ENCODE results near the gene STAT5B. TPM values are rescaled to one million over a fixed set of nuclear protein-coding genes. Genes with fewer than 3 reads are reported as not detected.

Gene STAT5B
- total RNA-seq, 1 experiment from 2014 or later = 42.9 TPM

DNA sequence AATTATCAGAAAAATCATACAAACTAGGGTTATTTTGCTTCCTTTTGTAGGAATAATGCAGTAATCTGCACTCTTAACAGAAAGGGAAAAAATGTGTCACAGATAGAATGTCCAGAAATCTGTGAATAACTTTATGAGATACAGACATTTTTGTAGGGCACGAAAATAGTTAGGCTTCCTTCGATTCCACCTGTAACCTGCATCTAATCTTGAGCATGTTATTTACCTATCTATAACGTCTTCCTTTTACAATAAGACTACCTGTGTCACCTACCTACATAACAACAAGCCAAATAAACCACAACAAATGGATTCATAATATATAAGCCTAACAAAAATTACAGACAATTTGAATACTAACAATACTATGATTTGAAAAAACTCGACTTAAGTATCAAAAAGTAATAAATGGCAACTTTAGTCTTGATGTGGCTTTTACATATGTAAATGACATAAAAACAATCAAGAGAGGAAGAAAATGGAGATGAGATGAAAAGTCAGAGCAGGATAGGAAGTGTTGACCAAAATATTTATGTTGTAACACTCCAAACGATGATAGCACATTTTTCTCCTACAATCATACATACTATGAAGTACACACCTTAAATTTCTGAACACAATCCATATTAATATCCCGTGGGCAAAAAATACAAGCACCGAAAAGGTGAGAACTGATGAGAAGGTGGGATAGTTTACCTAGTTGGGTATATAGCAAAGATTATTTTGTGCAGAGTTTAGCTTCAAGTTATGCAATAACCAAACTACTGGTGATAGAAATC lies 2.5 kb downstream of the STAT5B start:
- Histone ChIP-seq H2BK20ac (ENCODE audit: low read depth, low read length, poor library complexity, severe bottlenecking) (no peak overlapping the region), H3K23ac (ENCODE audit: insufficient read length, low read depth, low read length) (no peak overlapping the region), H4K5ac (ENCODE audit: insufficient read length, low read depth, low read length) (no peak overlapping the region), H3K4me2 (ENCODE audit: insufficient read depth, insufficient read length, low read length) (no peak overlapping the region), H4K20me1 (ENCODE audit: control insufficient read depth, insufficient read depth, insufficient read length) (no peaks in the 10 kb centered on the region), H3K18ac (ENCODE audit: insufficient read length, low read depth, low read length) (no peak overlapping the region), H2AFZ (ENCODE audit: low read length) (no peak overlapping the region), H3K9me3 (ENCODE audit: control insufficient read depth, low read depth, low read length) (no peaks in the 10 kb centered on the region), H3K56ac (ENCODE audit: insufficient read length, low read depth, low read length) (no peak overlapping the region), H3K79me2 (ENCODE audit: insufficient read depth, low read length) (peaks cover 4% of the 10 kb centered on the region; the same call in 1 of the 2 replicates), H2BK15ac (ENCODE audit: low read depth, low read length) (no peak overlapping the region), H3K79me1 (ENCODE audit: insufficient read depth, low read depth, low read length, poor library complexity, severe bottlenecking) (peaks cover 3% of the 10 kb centered on the region), H4K91ac (ENCODE audit: insufficient read length, low read depth, low read length) (no peak overlapping the region), H3K23me2 (ENCODE audit: insufficient read length, low read depth, low read length, poor library complexity, severe bottlenecking) (peaks cover 12% of the 10 kb centered on the region), H3K27ac (ENCODE audit: insufficient read length, low read depth, low read length) (no peak overlapping the region), H2BK12ac (ENCODE audit: insufficient read length, low read depth, low read length) (no peak overlapping the region), H4K8ac (replicated peaks; ENCODE audit: insufficient read length, low read depth, low read length) (no peak overlapping the region), H3K9ac (ENCODE audit: extremely low read depth, insufficient read length, low read length) (no peak overlapping the region), H2BK120ac (ENCODE audit: low read depth, low read length, poor library complexity, severe bottlenecking) (no peak overlapping the region), H3T11ph (ENCODE audit: low read length) (no peak overlapping the region), H2BK5ac (ENCODE audit: insufficient read length, low read length) (no peak overlapping the region), H3K14ac (ENCODE audit: insufficient read depth, low read length) (no peak overlapping the region), H3K4ac (ENCODE audit: low read depth, low read length) (no peak overlapping the region), H3K4me1 (ENCODE audit: insufficient read depth, low read length) (peaks cover 9% of the 10 kb centered on the region), H3K27me3 (ENCODE audit: insufficient read depth, low read length) (no peaks in the 10 kb centered on the region), H2AK5ac (ENCODE audit: insufficient read length, low read length) (no peak overlapping the region)
- WGBS (ENCODE audit: extremely low coverage, insufficient read length, low lambda C conversion rate) = no CpG with 5 or more reads among the region's 7 CpGs
- Mint-ChIP-seq H3K27me3 (ENCODE audit: low read depth) (peaks cover 4% of the 10 kb centered on the region), H3K4me3 (peak overlapping the region; percentile 9 to 34; a peak in 4 of 5 replicates), H3K36me3 (ENCODE audit: insufficient read depth in 1 of 3, low read depth in 3 of 3) (no peaks in the 10 kb centered on the region; a peak in 2 of 7 replicates), H3K9me3 (no peaks in the 10 kb centered on the region; a peak in 1 of 5 replicates), H3K27ac (no peak overlapping the region), H3K4me1 (peaks cover 44 to 47% of the 10 kb centered on the region in 2 experiments)
- TF ChIP-seq, protein P1, sequence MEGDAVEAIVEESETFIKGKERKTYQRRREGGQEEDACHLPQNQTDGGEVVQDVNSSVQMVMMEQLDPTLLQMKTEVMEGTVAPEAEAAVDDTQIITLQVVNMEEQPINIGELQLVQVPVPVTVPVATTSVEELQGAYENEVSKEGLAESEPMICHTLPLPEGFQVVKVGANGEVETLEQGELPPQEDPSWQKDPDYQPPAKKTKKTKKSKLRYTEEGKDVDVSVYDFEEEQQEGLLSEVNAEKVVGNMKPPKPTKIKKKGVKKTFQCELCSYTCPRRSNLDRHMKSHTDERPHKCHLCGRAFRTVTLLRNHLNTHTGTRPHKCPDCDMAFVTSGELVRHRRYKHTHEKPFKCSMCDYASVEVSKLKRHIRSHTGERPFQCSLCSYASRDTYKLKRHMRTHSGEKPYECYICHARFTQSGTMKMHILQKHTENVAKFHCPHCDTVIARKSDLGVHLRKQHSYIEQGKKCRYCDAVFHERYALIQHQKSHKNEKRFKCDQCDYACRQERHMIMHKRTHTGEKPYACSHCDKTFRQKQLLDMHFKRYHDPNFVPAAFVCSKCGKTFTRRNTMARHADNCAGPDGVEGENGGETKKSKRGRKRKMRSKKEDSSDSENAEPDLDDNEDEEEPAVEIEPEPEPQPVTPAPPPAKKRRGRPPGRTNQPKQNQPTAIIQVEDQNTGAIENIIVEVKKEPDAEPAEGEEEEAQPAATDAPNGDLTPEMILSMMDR (conservative IDR thresholded peaks at IDR 0.05) = no peak
- DNase-seq = no peak

All from H9 (cell line).